HFFc6 (cell line): Measurements from ENCODE around the gene ELMO1. TPM values are rescaled to one million over a fixed set of nuclear protein-coding genes. Genes with fewer than 3 reads are reported as not detected.

Source experiments
- DNase-seq: peaks from one replicate; pipeline ENCODE4 v3.0.0-alpha.2; 2018
- H3K27ac Mint-ChIP-seq: 2 replicates; pipeline ENCODE4 v1.8.0; 2020; ENCODE audit warnings: mild to moderate bottlenecking, mixed read lengths
- H3K27me3 Mint-ChIP-seq: 2 replicates; pipeline ENCODE4 v1.8.0; 2021; ENCODE audit warnings: mild to moderate bottlenecking, moderate library complexity, mixed read lengths; ENCODE audit not compliant: insufficient read depth
- H3K36me3 Mint-ChIP-seq: 2 replicates; pipeline ENCODE4 v1.8.0; 2021; ENCODE audit warnings: low read depth, mixed read lengths
- H3K4me1 Mint-ChIP-seq: 2 replicates; pipeline ENCODE4 v1.8.0; 2020; ENCODE audit warnings: low read depth, mixed read lengths
- H3K4me3 Mint-ChIP-seq: 2 replicates; pipeline ENCODE4 v1.8.0; 2020; ENCODE audit warnings: mild to moderate bottlenecking, moderate library complexity, mixed read lengths
- H3K9me3 Mint-ChIP-seq: 2 replicates; pipeline ENCODE4 v1.8.0; 2020; ENCODE audit warnings: mild to moderate bottlenecking, mixed read lengths
- total RNA-seq, 6 experiments: library from RNA; stranded (reverse); fragmentation: NEBNext Ultra II Directional; extraction: Animal tissue kit (Norgen Biotek cat#: 25700); gene quantifications; 2 replicates in 1 of 6; 3 replicates in 5 of 6; pipeline ENCODE4 v1.2.3, GENCODE V29; 2021
- TF ChIP-seq, protein P1 (sequence below): fragments of 200-600 bp; sonication (generic); IDR thresholded peaks from 2 replicates; pipeline ENCODE4 v1.5.0; 2021; ENCODE audit warnings: antibody characterized with exemption, mild to moderate bottlenecking

The ELMO1 gene
- total RNA-seq, 6 experiments from 2014 or later: not detected

DNA sequence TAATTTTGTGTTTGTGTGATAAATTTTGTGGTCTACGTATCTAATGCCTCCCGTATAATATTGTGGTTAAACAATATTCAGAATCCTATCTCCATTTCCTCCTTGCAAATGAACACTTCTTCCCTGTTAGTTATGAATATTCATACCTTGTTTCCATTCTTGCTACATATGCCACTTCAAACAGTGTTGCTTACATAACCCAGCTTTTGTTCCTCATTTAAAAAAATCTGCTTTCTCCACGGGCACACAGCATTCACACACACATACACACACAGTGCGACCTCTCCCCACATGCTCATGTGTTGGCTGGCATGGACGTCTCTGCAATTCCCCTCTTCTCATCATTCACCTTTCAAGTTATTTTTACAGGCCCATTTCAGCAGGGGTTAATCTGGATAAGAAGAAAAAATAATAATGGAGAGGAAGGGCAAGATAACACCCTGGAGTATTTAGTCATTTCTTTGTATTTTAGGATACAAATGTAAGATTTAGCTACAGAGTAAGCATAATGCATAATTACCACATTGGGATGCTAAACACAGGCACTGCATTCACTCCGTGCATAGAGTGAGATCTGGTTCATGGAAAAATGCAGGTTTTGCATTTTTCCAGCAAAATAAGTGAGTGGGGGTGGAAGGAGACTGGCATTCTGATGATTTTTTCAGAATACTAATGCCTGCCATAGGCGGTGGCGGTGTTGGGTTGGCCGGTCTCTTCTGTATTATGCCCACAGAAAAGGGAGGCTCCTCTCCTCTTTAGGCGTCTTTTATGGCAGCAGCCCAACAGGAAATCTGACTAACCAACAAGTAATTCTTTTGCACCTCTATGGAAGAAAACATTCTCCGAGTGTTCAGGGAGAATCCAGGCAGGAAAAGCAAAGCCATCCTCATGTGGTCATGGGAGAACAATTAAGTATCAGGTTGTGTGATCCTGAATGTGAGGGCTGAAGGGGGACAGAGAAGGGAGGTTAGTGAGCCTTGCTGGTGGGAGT, 31.7 kb upstream of the ELMO1 start:
- no peaks in the 10 kb centered on the region for H3K27me3 Mint-ChIP-seq
- DNase-seq: no peak
- no peak overlapping the region for H3K27ac Mint-ChIP-seq
- H3K36me3 Mint-ChIP-seq: no peaks in the 10 kb centered on the region
- no peaks in the 10 kb centered on the region for H3K4me1 Mint-ChIP-seq
- TF ChIP-seq, protein P1, sequence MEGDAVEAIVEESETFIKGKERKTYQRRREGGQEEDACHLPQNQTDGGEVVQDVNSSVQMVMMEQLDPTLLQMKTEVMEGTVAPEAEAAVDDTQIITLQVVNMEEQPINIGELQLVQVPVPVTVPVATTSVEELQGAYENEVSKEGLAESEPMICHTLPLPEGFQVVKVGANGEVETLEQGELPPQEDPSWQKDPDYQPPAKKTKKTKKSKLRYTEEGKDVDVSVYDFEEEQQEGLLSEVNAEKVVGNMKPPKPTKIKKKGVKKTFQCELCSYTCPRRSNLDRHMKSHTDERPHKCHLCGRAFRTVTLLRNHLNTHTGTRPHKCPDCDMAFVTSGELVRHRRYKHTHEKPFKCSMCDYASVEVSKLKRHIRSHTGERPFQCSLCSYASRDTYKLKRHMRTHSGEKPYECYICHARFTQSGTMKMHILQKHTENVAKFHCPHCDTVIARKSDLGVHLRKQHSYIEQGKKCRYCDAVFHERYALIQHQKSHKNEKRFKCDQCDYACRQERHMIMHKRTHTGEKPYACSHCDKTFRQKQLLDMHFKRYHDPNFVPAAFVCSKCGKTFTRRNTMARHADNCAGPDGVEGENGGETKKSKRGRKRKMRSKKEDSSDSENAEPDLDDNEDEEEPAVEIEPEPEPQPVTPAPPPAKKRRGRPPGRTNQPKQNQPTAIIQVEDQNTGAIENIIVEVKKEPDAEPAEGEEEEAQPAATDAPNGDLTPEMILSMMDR: no peak
- peaks cover 43% of the 10 kb centered on the region for H3K9me3 Mint-ChIP-seq
- H3K4me3 Mint-ChIP-seq: no peak overlapping the region

DNA sequence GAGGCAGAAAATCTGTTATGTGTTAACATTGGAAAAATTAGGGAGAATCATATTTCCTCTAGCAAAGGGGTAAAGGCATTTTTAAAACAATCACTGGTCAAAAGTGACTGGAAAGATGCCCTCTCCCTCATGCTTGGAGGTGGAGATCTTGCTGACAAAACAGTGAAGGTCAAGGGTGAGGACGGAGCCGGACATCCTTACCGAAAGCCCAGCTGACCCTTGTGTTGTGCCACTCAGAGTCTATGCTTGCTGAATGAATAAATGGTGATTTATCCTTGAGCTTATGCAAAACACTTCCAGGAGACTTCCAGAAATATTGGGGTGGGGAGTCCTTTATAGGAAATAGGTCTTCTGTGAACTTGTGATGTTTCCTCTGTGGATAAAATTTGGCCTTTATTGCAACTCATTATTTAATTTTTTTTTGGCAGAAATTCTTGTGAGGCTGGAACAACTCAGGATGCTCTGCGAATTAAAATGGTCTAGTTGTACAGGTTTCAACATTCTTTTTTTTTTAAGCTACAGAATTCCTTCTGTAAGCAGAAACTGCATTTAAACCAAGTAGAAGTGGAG, 28.3 kb upstream of the ELMO1 start:
- Mint-ChIP-seq H3K4me1 (no peaks in the 10 kb centered on the region), H3K36me3 (no peaks in the 10 kb centered on the region), H3K9me3 (peaks cover 39% of the 10 kb centered on the region), H3K4me3 (no peak overlapping the region), H3K27ac (no peak overlapping the region), H3K27me3 (no peaks in the 10 kb centered on the region)
- DNase-seq: no peak
- TF ChIP-seq, protein P1: no peak

DNA sequence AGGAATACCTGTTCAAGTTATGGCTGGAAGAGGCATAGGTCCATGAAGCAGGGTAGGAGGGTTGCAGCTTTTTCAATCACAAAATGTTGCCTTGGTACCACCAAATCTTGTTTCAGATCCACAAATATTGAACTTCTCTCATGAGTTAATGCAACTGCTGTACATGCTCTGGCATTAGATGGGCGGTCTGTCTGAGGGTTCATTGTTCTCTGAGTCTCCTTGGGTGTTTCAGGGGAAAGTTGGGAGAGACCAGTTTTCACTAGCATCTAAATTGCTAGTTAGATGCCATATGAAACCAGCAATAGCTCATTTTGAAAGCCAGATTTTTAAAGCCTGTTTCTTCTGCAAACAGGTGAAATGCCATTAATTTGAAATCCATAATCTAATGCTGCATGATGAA, 27.8 kb upstream of the ELMO1 start:
- no peak for DNase-seq
- H3K4me3 Mint-ChIP-seq: no peak overlapping the region

DNA sequence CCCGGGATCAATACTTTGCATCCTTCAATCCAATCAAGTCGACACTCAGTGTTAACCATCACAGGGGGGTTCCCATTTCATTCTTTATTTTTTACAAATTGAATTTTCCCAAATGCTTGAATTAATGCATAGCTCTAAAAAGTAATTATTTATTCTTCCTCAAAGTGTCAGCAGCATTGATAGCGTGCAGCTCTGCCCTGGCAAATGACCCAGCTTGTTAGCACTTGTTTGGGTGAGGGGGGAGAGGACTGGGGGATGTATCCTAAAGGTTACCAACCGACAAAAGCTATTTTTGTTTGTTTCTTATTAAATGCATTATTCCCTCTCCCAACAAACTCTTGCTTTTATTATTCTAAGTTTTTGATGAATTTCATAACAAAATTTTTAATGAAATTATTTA, 27.0 kb upstream of the ELMO1 start:
- no peak for DNase-seq
- TF ChIP-seq, protein P1: no peak
- Mint-ChIP-seq H3K36me3 (no peaks in the 10 kb centered on the region), H3K27me3 (no peaks in the 10 kb centered on the region; the same call in 1 of the 2 replicates), H3K4me1 (no peaks in the 10 kb centered on the region), H3K9me3 (peaks cover 36% of the 10 kb centered on the region), H3K27ac (no peak overlapping the region), H3K4me3 (no peak overlapping the region)

More for the DNA sequence above, 27.8 kb upstream of the ELMO1 start:
- no peaks in the 10 kb centered on the region for H3K27me3 Mint-ChIP-seq
- no peaks in the 10 kb centered on the region for H3K36me3 Mint-ChIP-seq
- peaks cover 37% of the 10 kb centered on the region for H3K9me3 Mint-ChIP-seq
- no peak overlapping the region for H3K27ac Mint-ChIP-seq
- TF ChIP-seq, protein P1: no peak
- H3K4me1 Mint-ChIP-seq: no peaks in the 10 kb centered on the region

DNA sequence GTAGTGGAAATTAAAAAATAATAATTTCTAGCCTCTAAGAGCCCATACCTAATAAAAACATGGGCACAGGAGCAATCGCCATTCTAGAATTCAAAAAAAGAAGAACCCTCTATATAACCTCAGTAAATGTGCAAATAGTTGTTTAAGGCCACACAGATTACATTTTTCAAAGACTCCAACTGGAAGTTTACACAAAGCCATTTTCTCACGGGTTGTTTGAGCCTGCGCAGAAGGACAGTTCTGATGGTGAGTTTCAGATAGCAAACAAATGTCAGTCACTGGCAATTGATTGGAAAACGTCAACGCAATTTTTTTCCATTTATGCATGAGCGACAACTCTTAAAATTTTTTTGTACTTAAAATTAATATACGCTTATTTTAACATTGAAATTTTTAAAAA, 23.0 kb upstream of the ELMO1 start:
- no peaks in the 10 kb centered on the region; the same call in 1 of the 2 replicates for H3K27me3 Mint-ChIP-seq
- peaks cover 10% of the 10 kb centered on the region for H3K36me3 Mint-ChIP-seq
- no peak overlapping the region for H3K27ac Mint-ChIP-seq
- peaks cover 40% of the 10 kb centered on the region for H3K9me3 Mint-ChIP-seq
- no peak for DNase-seq
- no peak overlapping the region for H3K4me3 Mint-ChIP-seq
- H3K4me1 Mint-ChIP-seq: no peaks in the 10 kb centered on the region
- TF ChIP-seq, protein P1: no peak
